Osteoblast (primary cell): ENCODE data around the gene MAN2A1. TPM values are rescaled to one million over a fixed set of nuclear protein-coding genes. Genes with fewer than 3 reads are reported as not detected.

ENCODE experiments used
- DNase-seq: peaks from one replicate; pipeline ENCODE4 v3.0.0; 2011; ENCODE audit warnings: low spot score, mixed read lengths; ENCODE audit not compliant: insufficient read length; ENCODE audit errors: missing footprints
- H2AFZ ChIP-seq: 2 replicates; pipeline ENCODE4 v1.6.0; 2011; ENCODE audit warnings: mild to moderate bottlenecking, low read length
- H3K27ac ChIP-seq: 2 replicates; pipeline ENCODE4 v1.5.1; 2011; ENCODE audit warnings: mild to moderate bottlenecking, low read depth, low read length, moderate library complexity
- H3K27me3 ChIP-seq: 2 replicates; pipeline ENCODE4 v1.6.0; 2012; ENCODE audit warnings: mild to moderate bottlenecking, control low read depth, inconsistent platforms, low read length, moderate library complexity; ENCODE audit not compliant: insufficient read depth
- H3K36me3 ChIP-seq: 2 replicates; pipeline ENCODE4 v1.5.1; 2011; ENCODE audit warnings: mild to moderate bottlenecking, low read length, control low read depth, moderate library complexity; ENCODE audit not compliant: insufficient read depth
- H3K4me1 ChIP-seq: 2 replicates; pipeline ENCODE4 v1.5.1; 2011; ENCODE audit warnings: mild to moderate bottlenecking, low read length, control low read depth, moderate library complexity; ENCODE audit not compliant: insufficient read depth
- H3K4me2 ChIP-seq: 2 replicates; pipeline ENCODE4 v1.6.0; 2011; ENCODE audit warnings: mild to moderate bottlenecking, low read length; ENCODE audit not compliant: insufficient read depth
- H3K4me3 ChIP-seq: fragments of 200-600 bp; sonication (generic); 3 replicates; pipeline ENCODE4 v1.5.1; 2012; ENCODE audit warnings: mild to moderate bottlenecking, low read length, inconsistent platforms; ENCODE audit not compliant: insufficient read depth
- H3K79me2 ChIP-seq: 2 replicates; pipeline ENCODE4 v1.6.0; 2012; ENCODE audit warnings: mild to moderate bottlenecking, low read length, control low read depth, inconsistent platforms; ENCODE audit not compliant: insufficient read depth
- H3K9me3 ChIP-seq: 2 replicates; pipeline ENCODE4 v1.5.1; 2011; ENCODE audit warnings: low read depth, low read length, control low read depth
- H4K20me1 ChIP-seq: 2 replicates; pipeline ENCODE4 v1.6.0; 2012; ENCODE audit warnings: mild to moderate bottlenecking, low read length, control low read depth; ENCODE audit not compliant: insufficient read depth
- total RNA-seq: library from RNA; depleted of rRNA; stranded (reverse); fragments of >200 nt; gene quantifications from 2 replicates; pipeline ENCODE4 v1.2.3, GENCODE V29; 2012
- TF ChIP-seq, protein P1 (sequence below): IDR thresholded peaks from 2 replicates; pipeline ENCODE4 v1.5.1; 2011; ENCODE audit warnings: mild to moderate bottlenecking, low read depth, low read length, moderate library complexity; ENCODE audit errors: extremely low read depth

MAN2A1 gene
- total RNA-seq, 1 donor = 81.8 TPM

- Histone ChIP-seq H3K79me2 (no peaks in the 10 kb centered on the region), H3K27me3 (peaks cover 15% of the 10 kb centered on the region), H2AFZ (no peak overlapping the region), H3K27ac (no peak overlapping the region), H3K36me3 (no peaks in the 10 kb centered on the region), H4K20me1 (no peaks in the 10 kb centered on the region), H3K4me1 (peaks cover 18% of the 10 kb centered on the region), H3K4me2 (no peak overlapping the region), H3K9me3 (no peaks in the 10 kb centered on the region), H3K4me3 (no peak overlapping the region)
- TF ChIP-seq, protein P1, sequence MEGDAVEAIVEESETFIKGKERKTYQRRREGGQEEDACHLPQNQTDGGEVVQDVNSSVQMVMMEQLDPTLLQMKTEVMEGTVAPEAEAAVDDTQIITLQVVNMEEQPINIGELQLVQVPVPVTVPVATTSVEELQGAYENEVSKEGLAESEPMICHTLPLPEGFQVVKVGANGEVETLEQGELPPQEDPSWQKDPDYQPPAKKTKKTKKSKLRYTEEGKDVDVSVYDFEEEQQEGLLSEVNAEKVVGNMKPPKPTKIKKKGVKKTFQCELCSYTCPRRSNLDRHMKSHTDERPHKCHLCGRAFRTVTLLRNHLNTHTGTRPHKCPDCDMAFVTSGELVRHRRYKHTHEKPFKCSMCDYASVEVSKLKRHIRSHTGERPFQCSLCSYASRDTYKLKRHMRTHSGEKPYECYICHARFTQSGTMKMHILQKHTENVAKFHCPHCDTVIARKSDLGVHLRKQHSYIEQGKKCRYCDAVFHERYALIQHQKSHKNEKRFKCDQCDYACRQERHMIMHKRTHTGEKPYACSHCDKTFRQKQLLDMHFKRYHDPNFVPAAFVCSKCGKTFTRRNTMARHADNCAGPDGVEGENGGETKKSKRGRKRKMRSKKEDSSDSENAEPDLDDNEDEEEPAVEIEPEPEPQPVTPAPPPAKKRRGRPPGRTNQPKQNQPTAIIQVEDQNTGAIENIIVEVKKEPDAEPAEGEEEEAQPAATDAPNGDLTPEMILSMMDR = no peak
- no peak for DNase-seq
Measured at GRCh38 chr5:109873687-109874086, 184.0 kb downstream of the MAN2A1 start.

DNA sequence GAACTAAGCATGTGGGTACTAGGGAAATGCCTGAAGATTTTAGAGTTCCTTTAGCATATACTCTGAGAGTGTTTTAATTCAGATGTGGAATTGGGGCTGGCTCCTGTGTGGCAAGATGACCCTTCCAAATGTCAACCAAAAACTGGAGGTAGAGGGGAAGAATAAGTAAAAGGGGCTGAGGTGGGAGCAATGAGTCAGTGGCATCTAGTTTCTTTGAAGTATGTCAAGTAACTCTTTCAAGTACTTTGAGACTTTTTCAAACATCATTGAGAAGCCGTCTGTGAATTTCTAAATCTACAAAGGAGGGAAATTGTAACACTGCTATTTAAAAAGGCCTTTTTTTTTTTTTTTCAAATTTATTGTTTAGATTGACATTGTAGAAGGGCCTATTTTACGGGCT lies 184.4 kb downstream of the MAN2A1 start:
- Histone ChIP-seq H3K27me3 (peaks cover 15% of the 10 kb centered on the region), H3K4me3 (no peak overlapping the region), H3K79me2 (no peaks in the 10 kb centered on the region), H3K27ac (no peak overlapping the region), H2AFZ (no peak overlapping the region), H3K4me1 (peaks cover 14% of the 10 kb centered on the region), H3K36me3 (no peaks in the 10 kb centered on the region), H3K4me2 (no peak overlapping the region), H3K9me3 (no peaks in the 10 kb centered on the region), H4K20me1 (no peaks in the 10 kb centered on the region)
- TF ChIP-seq, protein P1 = no peak
- no peak for DNase-seq

DNA sequence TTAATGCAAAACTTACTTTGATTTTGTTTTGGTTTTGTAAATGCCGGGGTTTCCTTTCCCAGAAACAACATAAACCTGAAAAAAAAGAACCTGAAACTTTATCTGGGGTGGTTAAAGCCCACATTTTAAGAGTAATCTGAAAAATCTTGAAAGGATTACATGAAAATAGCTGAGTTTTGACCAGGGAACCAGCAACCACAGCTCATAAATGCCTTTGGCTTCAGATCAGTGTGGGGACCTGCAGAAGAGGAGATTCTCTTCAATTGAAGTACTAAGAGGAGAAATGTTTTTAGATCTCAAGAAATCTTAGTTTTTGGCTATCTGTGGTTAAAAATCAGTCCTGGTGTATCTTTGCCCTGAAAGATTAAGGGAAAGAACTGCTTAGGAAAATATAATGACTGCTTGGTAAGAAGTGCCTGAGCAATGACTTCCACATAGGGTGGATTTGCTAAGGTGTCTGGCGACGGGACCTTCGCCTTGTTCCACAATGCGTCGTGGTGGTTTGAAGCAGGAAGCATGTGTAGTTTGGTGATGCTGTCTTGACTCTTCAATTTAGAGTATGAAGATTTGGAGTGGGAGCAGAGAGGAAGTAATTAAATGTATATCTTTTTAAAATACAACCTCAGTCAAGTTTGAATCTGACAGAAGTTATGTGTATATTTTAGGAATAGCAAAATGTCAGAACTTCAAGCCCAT lies 186.5 kb downstream of the MAN2A1 start:
- H3K27me3 ChIP-seq = peaks cover 15% of the 10 kb centered on the region
- H3K4me2 ChIP-seq = no peak overlapping the region

More for the DNA sequence above, 186.5 kb downstream of the MAN2A1 start:
- Histone ChIP-seq H3K27ac (no peak overlapping the region), H3K4me3 (no peak overlapping the region), H2AFZ (no peak overlapping the region), H3K36me3 (no peaks in the 10 kb centered on the region), H3K9me3 (no peaks in the 10 kb centered on the region), H4K20me1 (no peaks in the 10 kb centered on the region), H3K79me2 (no peaks in the 10 kb centered on the region), H3K4me1 (peaks cover 12% of the 10 kb centered on the region)
- TF ChIP-seq, protein P1 = no peak
- DNase-seq = no peak
